GM18873 (cell line): ENCODE results near the gene EMP2.
"Not testable (repeated sequence)": the region's sequence is repeated elsewhere in the genome, so short reads cannot be mapped to it uniquely, and the experiment has no call there.

Source experiments
- ATAC-seq: cut with Tn5 transposase; IDR thresholded peaks from one replicate; pipeline ENCODE4 v1.9.1; 2021; ENCODE audit warnings: mild to moderate bottlenecking, moderate library complexity, moderate number of reproducible peaks; ENCODE audit not compliant: unreplicated experiment, low FRiP score

Gene EMP2

GRCh38 chr16:10579575-10579964, 828 bp downstream of the EMP2 start:
- ATAC-seq: no peak

DNA sequence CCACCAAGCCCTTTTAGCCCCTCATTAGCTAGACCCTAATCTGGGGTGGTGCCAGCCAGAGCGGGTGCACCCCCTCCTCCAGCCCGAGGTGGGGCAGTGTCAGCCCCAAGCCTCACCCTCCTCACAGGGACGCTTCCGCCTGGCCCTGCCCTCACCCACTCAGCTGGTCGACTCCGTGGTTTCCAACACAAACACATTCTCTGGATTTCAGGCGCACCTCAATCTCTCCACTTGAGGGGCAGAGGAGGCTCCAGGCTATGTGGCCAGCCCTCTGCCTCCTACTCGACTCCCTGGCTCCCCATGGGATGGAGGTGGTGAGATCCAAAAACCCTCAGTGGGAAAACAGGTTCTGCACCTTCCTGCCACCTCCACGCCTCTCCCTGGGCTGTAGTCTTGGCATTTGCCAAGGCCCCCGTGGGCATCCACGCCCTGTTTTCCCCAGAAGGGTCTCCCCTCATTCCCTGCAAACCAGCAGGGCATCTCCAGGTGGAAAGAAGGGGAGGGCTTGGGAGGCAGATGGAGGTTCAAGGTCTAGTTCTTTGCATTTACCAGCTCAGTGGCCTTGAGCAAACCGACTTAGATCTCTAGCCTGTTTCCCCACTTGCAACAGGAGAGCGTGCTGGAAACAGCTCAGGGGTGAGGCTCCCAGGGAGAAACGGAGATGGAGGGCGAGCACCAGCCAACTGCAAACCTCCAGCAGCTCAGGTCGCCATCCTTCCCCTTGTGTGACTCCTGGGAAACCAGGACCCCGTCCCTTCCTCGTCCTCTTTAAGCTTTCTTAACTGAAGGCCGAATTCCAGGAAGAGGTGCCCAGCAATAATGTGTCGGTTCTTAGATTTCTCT, 1.7 kb downstream of the EMP2 start:
- no peak for ATAC-seq

- ATAC-seq: no peak
These were observed 2.8 kb downstream of the EMP2 start for GRCh38 chr16:10577305-10578202.

GRCh38 chr16:10576390-10577304, 3.8 kb downstream of the EMP2 start:
- ATAC-seq: no peak

DNA sequence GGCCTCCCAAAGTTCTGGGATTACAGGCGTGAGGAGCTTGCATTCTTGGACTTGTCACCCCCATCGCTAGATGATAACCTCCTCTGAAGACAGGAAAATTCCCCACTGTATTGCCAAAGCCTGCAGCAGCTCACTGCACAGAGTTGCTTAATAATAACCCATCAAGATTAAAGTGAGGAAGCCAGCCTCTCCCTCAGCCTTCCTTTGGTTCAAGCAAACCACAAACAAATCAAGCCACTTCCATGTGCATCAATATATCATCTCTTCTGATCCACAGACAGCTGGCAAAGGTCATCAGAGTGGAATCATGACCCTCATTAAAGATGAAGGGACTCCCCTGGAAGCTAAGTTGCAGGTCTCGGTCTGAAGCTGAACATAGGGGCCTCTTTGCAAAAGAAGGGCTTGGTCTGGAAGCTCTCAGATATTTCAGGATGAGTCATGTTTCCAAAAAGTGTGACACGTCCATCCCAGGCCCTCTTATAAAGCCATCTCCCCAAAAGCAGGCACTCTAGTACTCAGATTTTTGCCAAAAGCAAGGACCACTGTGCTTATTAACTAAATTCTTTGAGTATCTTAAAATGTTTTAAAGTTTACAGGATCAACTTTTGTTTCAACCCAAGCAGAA, 4.8 kb downstream of the EMP2 start:
- ATAC-seq: no peak

DNA sequence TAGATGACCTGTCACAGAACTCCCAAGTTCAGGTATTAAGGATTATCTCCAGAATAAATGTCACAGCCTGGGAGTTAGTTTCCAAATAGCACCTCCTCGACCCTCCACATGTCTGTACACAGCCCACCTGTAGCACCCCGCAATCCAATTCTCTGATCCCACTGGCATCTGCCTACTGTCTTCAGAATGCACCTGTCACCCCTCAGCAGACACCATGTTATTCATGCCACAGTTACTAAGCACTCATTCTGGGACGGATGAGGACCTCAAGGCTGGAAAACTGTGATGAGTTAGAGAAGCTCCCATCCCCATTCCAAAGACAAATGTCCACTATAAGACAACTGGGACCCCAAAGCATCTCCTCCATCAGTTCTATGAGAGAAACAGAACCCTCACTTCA, 7.8 kb downstream of the EMP2 start:
- no peak for ATAC-seq

DNA sequence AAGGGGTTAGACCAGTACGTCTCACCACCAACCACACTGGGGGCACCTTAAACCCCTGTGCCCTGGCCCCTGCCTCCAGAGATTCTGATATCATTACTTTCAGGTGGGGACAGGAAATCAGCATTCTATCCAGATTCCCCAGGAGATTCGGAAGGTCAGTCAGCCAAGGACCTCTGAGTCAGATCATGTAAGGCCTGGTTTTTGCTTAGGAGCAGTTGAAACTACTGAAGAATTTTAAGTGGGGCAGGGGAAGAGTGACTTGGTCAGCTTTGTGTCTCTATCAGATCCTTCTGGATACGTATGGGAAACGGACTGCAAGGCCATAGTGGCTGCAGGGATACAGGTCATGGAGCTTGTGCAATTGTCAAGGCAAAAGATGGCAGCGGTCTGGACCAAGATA, 9.0 kb downstream of the EMP2 start:
- no peak for ATAC-seq

DNA sequence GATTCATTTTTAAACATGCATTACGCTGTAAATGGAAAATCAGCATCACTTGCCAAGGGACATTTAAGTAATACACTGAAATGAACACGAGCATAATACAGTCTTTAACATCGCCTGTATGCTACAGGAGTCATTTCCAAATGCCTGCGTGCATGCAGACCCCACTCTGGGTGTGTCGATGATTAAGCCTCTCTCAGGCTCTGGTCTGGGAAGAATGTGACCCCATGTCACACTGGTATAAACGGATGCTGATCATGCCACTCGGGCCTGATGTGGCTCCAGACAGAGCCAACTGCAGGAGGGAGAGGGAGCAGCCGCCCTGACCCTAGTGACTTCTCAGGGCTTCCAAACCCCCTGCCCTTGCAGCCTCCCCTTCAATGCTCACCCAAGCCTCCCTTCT, 10.8 kb downstream of the EMP2 start:
- ATAC-seq: no peak

DNA sequence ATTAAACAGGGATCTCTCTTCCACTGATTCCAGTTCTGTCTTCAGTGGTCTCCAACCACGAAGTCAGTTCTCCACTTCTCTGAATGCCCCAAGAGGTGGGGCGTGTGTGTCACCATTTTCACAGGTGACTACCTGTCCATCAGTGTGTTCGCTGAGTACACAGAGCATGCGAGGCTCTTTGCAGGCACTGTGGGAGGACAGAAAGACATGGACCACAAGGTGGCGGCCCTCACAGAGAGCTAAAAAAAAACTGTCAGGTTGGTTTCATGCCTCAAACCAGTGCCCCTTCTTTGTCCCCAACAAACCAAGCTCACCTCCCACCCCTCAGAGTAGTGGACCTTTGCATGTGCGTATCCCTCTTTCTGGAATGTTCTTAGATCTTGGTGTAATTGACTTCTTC, 13.8 kb downstream of the EMP2 start:
- no peak for ATAC-seq

GRCh38 chr16:10565167-10565566, 15.2 kb downstream of the EMP2 start:
- ATAC-seq: no peak

GRCh38 chr16:10564591-10564990, 15.8 kb downstream of the EMP2 start:
- ATAC-seq: no peak

GRCh38 chr16:10562361-10562899, 18.0 kb downstream of the EMP2 start:
- ATAC-seq: no peak

DNA sequence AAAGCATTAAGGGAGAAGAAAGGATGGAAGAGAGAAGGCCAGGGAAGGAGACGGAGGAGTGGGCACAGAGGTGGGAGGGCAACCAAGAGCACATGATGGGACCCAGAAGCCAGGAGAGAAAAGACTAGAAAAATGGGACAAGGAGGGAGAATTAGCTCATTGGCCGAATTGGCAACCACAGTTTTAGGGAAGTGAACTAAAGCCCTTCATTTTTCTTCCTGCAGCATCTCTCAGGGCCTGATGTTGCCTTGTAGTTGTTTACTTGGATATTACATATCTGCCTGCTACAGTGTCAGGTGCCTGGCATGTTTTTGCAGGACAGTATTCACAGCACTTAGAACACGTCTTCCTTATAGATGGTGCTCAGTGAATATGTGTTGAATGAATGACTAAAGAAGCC, 19.0 kb downstream of the EMP2 start:
- ATAC-seq: no peak

DNA sequence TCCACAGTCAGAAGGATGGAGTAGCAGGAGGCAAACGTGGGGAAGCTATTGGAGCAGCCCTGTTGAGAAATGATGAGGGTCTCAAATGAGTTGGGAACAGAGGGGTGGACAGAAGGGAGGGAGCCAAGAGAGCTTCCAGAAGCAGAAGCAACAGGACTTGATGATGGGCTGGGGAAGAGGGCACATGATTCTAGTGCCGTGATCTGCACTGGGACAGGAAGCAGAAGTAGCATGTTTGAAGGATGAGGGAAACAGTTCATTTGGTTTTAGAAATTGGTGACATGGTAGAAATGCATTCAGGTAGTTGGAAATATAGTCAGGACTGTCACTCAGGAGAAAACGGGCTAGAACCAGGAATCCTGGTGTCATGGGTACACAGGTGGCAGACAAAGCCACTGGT, 19.4 kb downstream of the EMP2 start:
- no peak for ATAC-seq

- not testable (repeated sequence) for ATAC-seq
These were observed 20.6 kb downstream of the EMP2 start for GRCh38 chr16:10559792-10560191.

DNA sequence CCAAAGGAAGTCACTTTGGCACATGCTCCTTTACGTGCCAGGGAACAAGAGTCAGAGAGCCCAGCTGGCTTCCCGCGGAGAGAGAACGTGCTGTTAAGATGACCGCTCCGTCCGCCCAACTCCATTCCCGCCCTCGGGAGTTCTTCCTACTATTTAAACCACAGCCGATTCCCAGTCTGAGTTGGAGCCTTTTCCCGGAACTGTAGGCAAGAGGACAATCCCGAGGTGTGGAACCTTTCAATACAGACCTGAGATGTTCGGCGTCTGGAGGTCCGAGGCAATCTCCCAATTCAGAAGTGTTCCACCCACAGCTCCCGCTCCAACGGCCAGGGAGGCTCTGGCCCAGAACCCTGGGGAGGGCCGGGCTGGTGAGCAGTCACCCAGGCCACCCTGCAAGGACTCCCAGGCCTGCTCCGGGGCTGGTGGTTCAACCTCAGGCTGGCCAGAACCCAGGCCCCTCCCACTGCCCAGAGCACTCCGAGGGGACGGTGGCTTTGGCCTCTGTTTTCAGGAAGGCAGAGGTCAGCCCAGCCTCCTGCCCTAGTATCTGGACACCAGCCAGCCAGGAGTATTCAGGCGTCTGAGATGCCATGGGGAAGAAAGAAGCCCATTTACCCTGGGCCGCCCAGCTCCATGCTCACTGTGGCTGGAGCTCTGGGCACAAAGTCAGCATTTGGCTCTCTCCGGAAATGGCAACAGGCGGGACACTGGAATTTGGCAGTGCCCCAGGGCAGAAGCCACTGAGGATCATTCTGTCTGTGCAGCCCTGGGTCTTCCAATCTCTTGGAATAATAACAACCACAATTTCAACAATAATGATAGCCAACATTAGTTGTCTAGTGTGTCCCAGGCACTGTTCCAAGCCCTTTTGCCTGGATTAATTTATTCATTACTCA, 21.4 kb downstream of the EMP2 start:
- no peak for ATAC-seq

DNA sequence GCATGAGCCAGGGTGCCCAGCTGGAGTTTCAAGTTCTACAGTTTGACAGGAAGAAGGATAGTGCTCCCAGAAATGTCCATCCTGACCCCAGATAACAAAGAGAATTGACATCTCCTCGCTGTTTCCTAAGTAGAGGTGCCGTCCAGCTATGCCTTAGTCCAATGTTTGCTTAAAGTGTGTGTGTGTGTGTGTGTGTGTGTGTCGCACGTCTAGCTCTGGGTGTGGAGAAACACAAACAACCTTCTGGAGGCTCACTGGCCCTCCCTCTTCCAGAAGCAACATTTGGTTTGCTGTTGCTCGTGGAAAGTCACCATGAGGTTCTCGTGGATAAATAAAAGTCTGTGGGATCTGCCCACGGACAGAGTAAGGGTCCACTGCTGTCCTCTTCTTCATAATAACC, 22.1 kb downstream of the EMP2 start:
- ATAC-seq: no peak

DNA sequence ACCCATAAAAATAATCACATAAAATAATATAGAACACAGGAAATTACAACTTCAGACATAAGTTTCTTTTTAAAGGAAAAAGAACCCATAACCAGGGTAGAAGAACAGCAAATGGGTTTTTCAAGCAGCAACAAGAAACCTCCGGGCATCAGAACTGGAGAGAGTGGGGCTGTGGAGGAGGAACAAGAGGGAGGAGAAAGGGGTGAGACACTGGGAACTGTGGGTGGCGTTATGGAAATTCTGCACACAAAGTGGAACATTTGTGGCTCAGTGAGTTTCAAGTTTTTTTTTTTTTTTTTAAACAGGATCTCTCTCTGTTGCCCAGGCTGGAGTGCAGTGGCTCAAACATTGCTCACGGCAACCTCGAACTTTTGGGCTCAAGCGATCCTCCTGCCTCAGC, 22.6 kb downstream of the EMP2 start:
- no peak for ATAC-seq

DNA sequence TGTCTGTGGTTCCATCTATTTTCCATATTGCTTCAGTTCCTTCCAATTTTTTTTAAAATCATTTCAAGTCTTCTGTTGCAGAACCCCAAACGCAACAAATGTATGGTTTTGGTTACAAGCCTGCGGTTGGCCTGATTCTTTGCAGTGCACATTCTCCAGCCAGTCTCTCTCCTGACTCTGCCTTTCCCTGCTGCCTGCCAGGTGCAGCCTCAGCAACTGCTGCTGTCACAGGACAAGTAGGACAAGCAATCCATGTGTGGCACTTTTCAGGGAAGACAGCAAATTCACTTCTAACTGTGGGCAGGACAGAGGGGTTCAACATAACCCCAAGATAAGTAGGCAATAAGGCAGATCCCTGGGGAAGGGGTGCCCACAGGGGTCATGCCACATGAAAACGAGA, 24.2 kb downstream of the EMP2 start:
- ATAC-seq: no peak
